IMR-90 (cell line): Measurements from ENCODE around the gene ACOX1. TPM values are rescaled to one million over a fixed set of nuclear protein-coding genes. Genes with fewer than 3 reads are reported as not detected.

ENCODE experiments used
- ATAC-seq: fragments of 200-7000 bp; cut with Tn5 transposase; 2 replicates; pipeline ENCODE4 v1.9.1; 2020; ENCODE audit warnings: low read depth, mild to moderate bottlenecking, moderate library complexity
- BruUV-seq: library from RNA; stranded (reverse); fragments of 400-500 nt; replicated peaks from 2 replicates; lab custom pipeline; 2021; lab: Mats Ljungman, UMichigan
- CTCF ChIA-PET: fragments of 300-600 bp; formaldehyde crosslinking; extraction: SDS; loops from one replicate; lab custom pipeline; 2021; ENCODE audit warnings: antibody characterized with exemption; lab: Yijun Ruan, JAX
- POLR2A ChIA-PET: fragments of 300-600 bp; sonication (Branson Sonifier 250); formaldehyde crosslinking; loops from one replicate; lab custom pipeline; 2022; ENCODE audit warnings: antibody characterized with exemption; ENCODE audit not compliant: unreplicated experiment; lab: Charles Lee
- DNase-seq: peaks from one replicate; pipeline ENCODE4 v3.0.0; 2013
- H2AFZ ChIP-seq: replicated peaks from 2 replicates; pipeline ENCODE3; 2013; ENCODE audit warnings: low read length, mild to moderate bottlenecking; ENCODE audit not compliant: poor library complexity
- H2AK5ac ChIP-seq: 2 replicates; pipeline ENCODE4 v1.6.1; 2013; ENCODE audit warnings: low read depth, low read length, inconsistent platforms
- H2AK9ac ChIP-seq: replicated peaks from 2 replicates; pipeline ENCODE3; 2013; ENCODE audit warnings: mild to moderate bottlenecking, low read depth, low read length, moderate library complexity; ENCODE audit not compliant: poor library complexity
- H2BK120ac ChIP-seq: 2 replicates; pipeline ENCODE4 v1.6.1; 2013; ENCODE audit warnings: low read depth, low read length, inconsistent platforms
- H2BK15ac ChIP-seq: 3 replicates; pipeline ENCODE4 v1.6.1; 2013; ENCODE audit warnings: low read depth, low read length, inconsistent platforms
- H2BK20ac ChIP-seq: 2 replicates; pipeline ENCODE4 v1.6.1; 2013; ENCODE audit warnings: low read depth, mild to moderate bottlenecking, inconsistent platforms, low read length, moderate library complexity
- H2BK5ac ChIP-seq: 2 replicates; pipeline ENCODE4 v1.6.1; 2013; ENCODE audit warnings: mild to moderate bottlenecking, low read depth, low read length, inconsistent platforms; ENCODE audit not compliant: poor library complexity, severe bottlenecking
- H3K14ac ChIP-seq: replicated peaks from 2 replicates; pipeline ENCODE4 v1.6.1; 2013; ENCODE audit warnings: low read depth, low read length, inconsistent platforms
- H3K18ac ChIP-seq: 2 replicates; pipeline ENCODE4 v1.6.1; 2013; ENCODE audit warnings: low read depth, low read length, control low read depth
- H3K23ac ChIP-seq: 2 replicates; pipeline ENCODE4 v1.6.1; 2013; ENCODE audit warnings: low read depth, low read length, inconsistent platforms
- H3K27ac ChIP-seq: 2 replicates; pipeline ENCODE4 v1.5.1; 2013; ENCODE audit warnings: mild to moderate bottlenecking, control low read depth, low read length; ENCODE audit not compliant: insufficient read depth
- H3K27me3 ChIP-seq: 2 replicates; pipeline ENCODE4 v1.6.1; 2013; ENCODE audit warnings: low read length; ENCODE audit not compliant: control insufficient read depth, insufficient read depth
- H3K36me3 ChIP-seq: 2 replicates; pipeline ENCODE4 v1.6.1; 2013; ENCODE audit warnings: low read length, mixed read lengths; ENCODE audit not compliant: control insufficient read depth, insufficient read depth
- H3K4ac ChIP-seq: 2 replicates; pipeline ENCODE4 v1.6.1; 2013; ENCODE audit warnings: low read depth, low read length, inconsistent platforms
- H3K4me1 ChIP-seq: 2 replicates; pipeline ENCODE4 v1.6.1; 2013; ENCODE audit warnings: low read length, mixed read lengths; ENCODE audit not compliant: control insufficient read depth, insufficient read depth
- H3K4me2 ChIP-seq: 2 replicates; pipeline ENCODE4 v1.6.1; 2013; ENCODE audit warnings: low read depth, mild to moderate bottlenecking, control low read depth, low read length, moderate library complexity
- H3K4me3 ChIP-seq: 2 replicates; pipeline ENCODE4 v1.5.1; 2013; ENCODE audit warnings: low read depth, mild to moderate bottlenecking, control low read depth, low read length, moderate library complexity; ENCODE audit not compliant: insufficient read depth
- H3K56ac ChIP-seq: 2 replicates; pipeline ENCODE4 v1.6.1; 2013; ENCODE audit warnings: low read length, inconsistent platforms; ENCODE audit not compliant: insufficient read depth; ENCODE audit errors: extremely low read depth
- H3K79me1 ChIP-seq, 2 experiments: 2 replicates each; pipeline ENCODE4 v1.6.1; 2013; ENCODE audit warnings: low read length in 2 of 2, inconsistent platforms in 1 of 2, low read depth in 1 of 2
- H3K9ac ChIP-seq: 2 replicates; pipeline ENCODE4 v1.6.1; 2013; ENCODE audit warnings: low read depth, low read length, control low read depth
- H3K9me1 ChIP-seq: 2 replicates; pipeline ENCODE4 v1.6.1; 2013; ENCODE audit warnings: low read length, inconsistent platforms; ENCODE audit not compliant: insufficient read depth
- H3K9me3 ChIP-seq: 2 replicates; pipeline ENCODE4 v1.6.1; 2013; ENCODE audit warnings: low read length; ENCODE audit not compliant: control insufficient read depth, insufficient read depth
- H4K20me1 ChIP-seq: 2 replicates; pipeline ENCODE4 v1.6.1; 2013; ENCODE audit warnings: low read length, inconsistent platforms; ENCODE audit not compliant: insufficient read depth
- H4K5ac ChIP-seq: 2 replicates; pipeline ENCODE4 v1.6.1; 2013; ENCODE audit warnings: mild to moderate bottlenecking, low read depth, low read length, control low read depth
- H4K8ac ChIP-seq, 2 experiments: 2 replicates each; pipeline ENCODE4 v1.6.1; 2013; ENCODE audit warnings: low read depth in 2 of 2, low read length in 2 of 2, control low read depth in 1 of 2, inconsistent platforms in 1 of 2
- H4K91ac ChIP-seq: 2 replicates; pipeline ENCODE4 v1.6.1; 2013; ENCODE audit warnings: low read depth, low read length, inconsistent platforms; ENCODE audit not compliant: insufficient read depth
- BHLHE40 ChIP-seq: fragments of 150-350 bp; IDR thresholded peaks from 2 replicates; pipeline ENCODE4 v1.6.1; 2016; ENCODE audit warnings: mild to moderate bottlenecking, low read depth, low read length
- CEBPB ChIP-seq: IDR thresholded peaks from 2 replicates; pipeline ENCODE4 v1.6.1; 2012; ENCODE audit warnings: low read depth, low read length, improper control_type of control experiment
- CTCF ChIP-seq: conservative IDR thresholded peaks from 2 replicates; pipeline ENCODE4 v1.5.1; 2012; ENCODE audit warnings: mild to moderate bottlenecking, low read depth, low read length, improper control_type of control experiment
- ELK1 ChIP-seq: fragments of 150-350 bp; IDR thresholded peaks from 2 replicates; pipeline ENCODE4 v1.6.1; 2016; ENCODE audit warnings: low read depth, mild to moderate bottlenecking, low read length, moderate library complexity, borderline replicate concordance
- FOS ChIP-seq: fragments of 150-350 bp; IDR thresholded peaks from 2 replicates; pipeline ENCODE4 v1.6.1; 2016; ENCODE audit warnings: low read depth, low read length
- MAFK ChIP-seq: IDR thresholded peaks from 2 replicates; pipeline ENCODE4 v1.6.1; 2012; ENCODE audit warnings: low read depth, low read length, improper control_type of control experiment
- MAZ ChIP-seq: IDR thresholded peaks from 2 replicates; pipeline ENCODE4 v1.6.1; 2012; ENCODE audit warnings: low read depth, mild to moderate bottlenecking, low read length, improper control_type of control experiment, moderate library complexity, borderline replicate concordance
- MXI1 ChIP-seq: IDR thresholded peaks from 2 replicates; pipeline ENCODE4 v1.6.1; 2012; ENCODE audit warnings: low read depth, mild to moderate bottlenecking, low read length, moderate library complexity, borderline replicate concordance
- NFE2L2 ChIP-seq: fragments of 150-350 bp; IDR thresholded peaks from 2 replicates; pipeline ENCODE4 v1.6.1; 2016; ENCODE audit warnings: low read depth, mild to moderate bottlenecking, low read length
- POLR2A ChIP-seq: IDR thresholded peaks from 2 replicates; pipeline ENCODE4 v1.6.1; 2012; ENCODE audit warnings: mild to moderate bottlenecking, low read depth, low read length
- RAD21 ChIP-seq: IDR thresholded peaks from 2 replicates; pipeline ENCODE4 v1.6.1; 2012; ENCODE audit warnings: low read length, improper control_type of control experiment
- RCOR1 ChIP-seq: IDR thresholded peaks from 2 replicates; pipeline ENCODE4 v1.6.1; 2012; ENCODE audit warnings: mild to moderate bottlenecking, low read length, improper control_type of control experiment; ENCODE audit not compliant: insufficient replicate concordance
- RFX5 ChIP-seq: IDR thresholded peaks from 2 replicates; pipeline ENCODE4 v1.8.0; 2012; ENCODE audit warnings: low read depth, mild to moderate bottlenecking, low read length, moderate library complexity
- SMC3 ChIP-seq: fragments of 150-350 bp; IDR thresholded peaks from 2 replicates; pipeline ENCODE4 v1.6.1; 2016; ENCODE audit warnings: low read depth, mild to moderate bottlenecking, antibody characterized with exemption, low read length, moderate library complexity
- USF2 ChIP-seq: fragments of 150-350 bp; IDR thresholded peaks from 2 replicates; pipeline ENCODE4 v1.6.1; 2017; ENCODE audit warnings: mild to moderate bottlenecking, antibody characterized with exemption, low read length, low read depth
- WGBS, 2 experiments: methylation state at CpG; one replicate each; pipeline versions ENCODE4 v1.1.5 to v1.1.7; 2013; ENCODE audit warnings: missing lambda C conversion rate in 2 of 2; ENCODE audit not compliant: insufficient read length in 1 of 2; ENCODE audit errors: extremely low coverage in 2 of 2; 5-methylcytosine and 5-hydroxymethylcytosine counted together
- dilution Hi-C: fragments of 300-500 bp; cut with HindIII; formaldehyde crosslinking; loops from one replicate; pipeline ENCODE4 v1.14.3; 2018; ENCODE audit warnings: low sequenced_read_pairs; ENCODE audit not compliant: unreplicated experiment
- in situ Hi-C: fragments of 300-500 bp; cut with MboI; formaldehyde crosslinking; loops from 3 replicates; pipeline ENCODE4 v1.14.3; 2019; ENCODE audit warnings: low sequenced_read_pairs, inconsistent platforms, mixed read lengths
- intact Hi-C: fragments of 100-400 bp; cut with micrococcal nuclease; formaldehyde crosslinking; loops from 2 replicates; pipeline ENCODE4 v1.10.0; 2022
- polyA plus RNA-seq, 3 experiments: library from polyadenylated mRNA; depleted of rRNA; stranded (reverse); fragments of >200 nt; gene quantifications; 2 replicates each; pipeline ENCODE4 v1.2.3, GENCODE V29; 2012; ENCODE audit warnings: low replicate concordance in 1 of 3
- total RNA-seq: library from RNA; depleted of rRNA; stranded (reverse); fragments of >200 nt; gene quantifications from 2 replicates; pipeline ENCODE4 v1.2.3, GENCODE V29; 2012

The ACOX1 gene
- total and polyA plus RNA-seq, 2 of the 4 experiments (the other 2 are of a cell fraction): 16.1 to 94.8 TPM

- no TSS peak for BruUV-seq
- Histone ChIP-seq H3K9me3 (no peaks in the 10 kb centered on the region), H3K27ac (no peak overlapping the region), H2BK15ac (no peak overlapping the region), H3K14ac (peak overlapping the region; percentile 54; the same call in 1 of the 2 replicates), H3K79me1 (peaks cover 23 to 54% of the 10 kb centered on the region in 2 experiments), H4K5ac (no peak overlapping the region), H2BK120ac (no peak overlapping the region), H3K9ac (no peak overlapping the region), H3K4me1 (peaks cover 5% of the 10 kb centered on the region; the same call in 1 of the 2 replicates), H4K8ac (peak overlapping the region in 1 of 2 experiments; percentile 58; a peak in 1 of 4 replicates), H3K18ac (no peak overlapping the region), H2AK9ac (no peak overlapping the region), H3K9me1 (peaks cover 22% of the 10 kb centered on the region), H2AK5ac (peak overlapping the region; percentile 43; the same call in 1 of the 2 replicates), H3K4me2 (no peak overlapping the region), H3K56ac (no peak overlapping the region), H3K27me3 (no peaks in the 10 kb centered on the region), H2AFZ (peak overlapping the region; percentile 32), H3K23ac (no peak overlapping the region), H2BK20ac (no peak overlapping the region), H3K4ac (peak overlapping the region; percentile 46; the same call in 1 of the 2 replicates), H4K91ac (peak overlapping the region; percentile 46), H4K20me1 (no peaks in the 10 kb centered on the region), H3K36me3 (peaks cover 6% of the 10 kb centered on the region; the same call in 1 of the 2 replicates), H2BK5ac (no peak overlapping the region), H3K4me3 (no peak overlapping the region)
- DNase-seq (no peak), ATAC-seq (no peak)
- 0% methylated on average over 1 of the region's 6 CpGs; no CpG with 5 or more reads in 1 of the 2 experiments for WGBS, 2 experiments
- in situ Hi-C loops: no loop called here
- POLR2A ChIA-PET: no interaction called here
- dilution Hi-C loops: no loop called here
- TF ChIP-seq USF2 (no peak), RAD21 (no peak), FOS (no peak), RCOR1 (no peak), NFE2L2 (no peak), RFX5 (no peak), BHLHE40 (no peak), MAFK (no peak), POLR2A (no peak), CEBPB (no peak), MAZ (no peak), CTCF (no peak), ELK1 (no peak), SMC3 (no peak), MXI1 (no peak)
- intact Hi-C loops: no loop called here
- CTCF ChIA-PET: interaction anchor here (0.6 kb wide), 1 partner anchor 533 kb away, joined by 4 read pairs; no protein-coding TSS in a partner anchor
These were observed 4.7 kb upstream of the ACOX1 start for GRCh38 chr17:75983501-75984181.
